ENCODE data around the gene CAMTA1. TPM values are rescaled to one million over a fixed set of nuclear protein-coding genes. Genes with fewer than 3 reads are reported as not detected.

The CAMTA1 gene
- polyA plus RNA-seq, 2 donors = 61.1 to 75.0 TPM

DNA sequence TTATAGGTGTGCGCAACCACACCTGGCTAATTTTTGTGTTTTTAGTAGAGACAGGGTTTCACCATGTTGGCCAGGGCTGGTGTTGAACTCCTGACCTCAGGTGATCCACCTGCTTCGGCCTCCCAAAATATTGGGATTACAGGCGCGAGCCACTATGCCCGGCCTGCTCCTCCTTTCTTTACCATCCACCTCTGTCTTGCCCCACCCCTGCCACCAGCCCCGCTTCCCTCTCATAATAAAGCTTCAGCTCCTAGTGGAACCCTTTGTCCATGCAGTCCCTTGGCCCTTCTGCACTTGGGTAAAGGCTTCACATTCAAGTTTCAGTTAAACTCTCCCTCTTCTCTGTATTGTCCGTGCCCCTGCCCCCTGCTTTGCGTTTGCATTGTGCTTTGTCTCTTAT is 120.1 kb downstream of the CAMTA1 start:
- H3K36me3 ChIP-seq (ENCODE audit: control insufficient read depth in 2 of 2, insufficient read depth in 2 of 2, low read length in 1 of 2) = no peaks in the 10 kb centered on the region
- no peaks in the 10 kb centered on the region for H3K9me3 ChIP-seq (ENCODE audit: control insufficient read depth in 2 of 2, insufficient read depth in 1 of 2, low read depth in 1 of 2, low read length in 1 of 2)
- H3K27ac ChIP-seq (ENCODE audit: low read depth in 2 of 2, low read length in 1 of 2) = no peak overlapping the region
- no peaks in the 10 kb centered on the region for H3K27me3 ChIP-seq (ENCODE audit: control insufficient read depth in 1 of 2, insufficient read depth in 2 of 2, low read length in 2 of 2)
- 87 to 89% methylated on average over 8 of the region's 8 CpGs for WGBS, 2 donors
- H3K4me3 ChIP-seq (ENCODE audit: low read depth in 1 of 2, low read length in 2 of 2) = no peak overlapping the region
- no peaks in the 10 kb centered on the region for H3K4me1 ChIP-seq (ENCODE audit: control insufficient read depth in 2 of 2, insufficient read depth in 2 of 2, low read length in 1 of 2)

- Histone ChIP-seq H3K36me3 (ENCODE audit: control insufficient read depth in 2 of 2, insufficient read depth in 2 of 2, low read length in 1 of 2) (no peaks in the 10 kb centered on the region), H3K27ac (ENCODE audit: low read depth in 2 of 2, low read length in 1 of 2) (no peak overlapping the region), H3K4me1 (ENCODE audit: control insufficient read depth in 2 of 2, insufficient read depth in 2 of 2, low read length in 1 of 2) (no peaks in the 10 kb centered on the region), H3K27me3 (ENCODE audit: control insufficient read depth in 1 of 2, insufficient read depth in 2 of 2, low read length in 2 of 2) (no peaks in the 10 kb centered on the region), H3K9me3 (ENCODE audit: control insufficient read depth in 2 of 2, insufficient read depth in 1 of 2, low read depth in 1 of 2, low read length in 1 of 2) (no peaks in the 10 kb centered on the region), H3K4me3 (ENCODE audit: low read depth in 1 of 2, low read length in 2 of 2) (no peak overlapping the region)
- WGBS, 2 donors = 60 to 72% methylated on average over 7 of the region's 7 CpGs
Observed at GRCh38 chr1:6905790-6906189, 120.5 kb downstream of the CAMTA1 start.

GRCh38 chr1:6906783-6907182 is 121.5 kb downstream of the CAMTA1 start:
- no peaks in the 10 kb centered on the region for H3K4me1 ChIP-seq (ENCODE audit: control insufficient read depth in 2 of 2, insufficient read depth in 2 of 2, low read length in 1 of 2)
- WGBS, 2 donors = 40 to 42% methylated on average over 7 of the region's 7 CpGs
- H3K9me3 ChIP-seq (ENCODE audit: control insufficient read depth in 2 of 2, insufficient read depth in 1 of 2, low read depth in 1 of 2, low read length in 1 of 2) = no peaks in the 10 kb centered on the region
- H3K27me3 ChIP-seq (ENCODE audit: control insufficient read depth in 1 of 2, insufficient read depth in 2 of 2, low read length in 2 of 2) = no peaks in the 10 kb centered on the region
- no peaks in the 10 kb centered on the region for H3K36me3 ChIP-seq (ENCODE audit: control insufficient read depth in 2 of 2, insufficient read depth in 2 of 2, low read length in 1 of 2)
- H3K27ac ChIP-seq (ENCODE audit: low read depth in 2 of 2, low read length in 1 of 2) = no peak overlapping the region
- H3K4me3 ChIP-seq (ENCODE audit: low read depth in 1 of 2, low read length in 2 of 2) = no peak overlapping the region

DNA sequence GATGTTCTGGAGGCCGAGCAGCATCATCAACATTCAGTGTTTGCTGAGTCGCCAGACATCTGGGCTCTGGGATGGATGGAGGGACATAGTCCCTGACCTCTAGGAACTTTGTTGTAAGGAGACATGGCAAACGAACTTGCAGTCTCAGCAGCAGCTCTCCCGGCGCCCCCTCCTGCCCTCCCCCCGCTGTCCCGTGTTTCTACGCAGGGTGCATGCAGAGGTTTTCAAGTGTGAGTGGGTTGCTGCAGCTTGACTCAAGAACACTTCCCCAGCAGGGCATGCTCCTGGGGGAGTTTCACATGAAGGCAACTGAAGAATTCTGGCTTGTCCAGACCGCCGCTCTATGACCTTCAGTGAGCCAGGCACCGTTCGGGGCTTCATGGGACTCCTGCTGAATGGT is 121.9 kb downstream of the CAMTA1 start:
- H3K36me3 ChIP-seq (ENCODE audit: control insufficient read depth in 2 of 2, insufficient read depth in 2 of 2, low read length in 1 of 2) = no peaks in the 10 kb centered on the region
- no peak overlapping the region for H3K27ac ChIP-seq (ENCODE audit: low read depth in 2 of 2, low read length in 1 of 2)
- no peak overlapping the region for H3K4me3 ChIP-seq (ENCODE audit: low read depth in 1 of 2, low read length in 2 of 2)
- no peaks in the 10 kb centered on the region for H3K9me3 ChIP-seq (ENCODE audit: control insufficient read depth in 2 of 2, insufficient read depth in 1 of 2, low read depth in 1 of 2, low read length in 1 of 2)
- no peaks in the 10 kb centered on the region for H3K27me3 ChIP-seq (ENCODE audit: control insufficient read depth in 1 of 2, insufficient read depth in 2 of 2, low read length in 2 of 2)
- no peaks in the 10 kb centered on the region for H3K4me1 ChIP-seq (ENCODE audit: control insufficient read depth in 2 of 2, insufficient read depth in 2 of 2, low read length in 1 of 2)
- WGBS, 2 donors = 66 to 71% methylated on average over 12 of the region's 12 CpGs

GRCh38 chr1:6907676-6908434 is 122.6 kb downstream of the CAMTA1 start:
- no peaks in the 10 kb centered on the region for H3K27me3 ChIP-seq (ENCODE audit: control insufficient read depth in 1 of 2, insufficient read depth in 2 of 2, low read length in 2 of 2)

DNA sequence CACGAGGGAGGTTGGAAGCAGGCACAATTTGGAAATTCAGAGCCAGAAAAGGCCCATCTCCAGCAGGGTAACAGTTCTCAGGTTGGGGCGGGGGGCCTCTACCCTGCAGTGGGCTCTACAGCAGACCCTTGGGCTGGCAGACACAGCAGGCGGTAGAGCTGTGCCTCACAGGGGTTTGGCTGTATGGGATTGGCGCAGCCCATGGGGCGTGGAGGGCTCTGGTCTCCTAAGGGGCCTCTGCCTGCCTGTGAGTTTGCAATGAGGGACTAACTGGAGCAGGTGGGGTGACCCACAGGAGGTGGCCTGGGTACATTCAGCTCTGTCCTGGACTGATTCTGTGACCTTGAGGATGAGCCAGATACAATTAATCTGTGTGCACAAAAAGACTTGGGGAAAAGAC is 124.1 kb downstream of the CAMTA1 start:
- 84 to 86% methylated on average over 5 of the region's 5 CpGs for WGBS, 2 donors
- H3K4me3 ChIP-seq (ENCODE audit: low read depth in 1 of 2, low read length in 2 of 2) = no peak overlapping the region
- no peak overlapping the region for H3K27ac ChIP-seq (ENCODE audit: low read depth in 2 of 2, low read length in 1 of 2)
- H3K4me1 ChIP-seq (ENCODE audit: control insufficient read depth in 2 of 2, insufficient read depth in 2 of 2, low read length in 1 of 2) = no peaks in the 10 kb centered on the region
- H3K27me3 ChIP-seq (ENCODE audit: control insufficient read depth in 1 of 2, insufficient read depth in 2 of 2, low read length in 2 of 2) = no peaks in the 10 kb centered on the region
- no peaks in the 10 kb centered on the region for H3K36me3 ChIP-seq (ENCODE audit: control insufficient read depth in 2 of 2, insufficient read depth in 2 of 2, low read length in 1 of 2)
- no peaks in the 10 kb centered on the region for H3K9me3 ChIP-seq (ENCODE audit: control insufficient read depth in 2 of 2, insufficient read depth in 1 of 2, low read depth in 1 of 2, low read length in 1 of 2)

More at GRCh38 chr1:6907676-6908434, 122.6 kb downstream of the CAMTA1 start:
- Histone ChIP-seq H3K36me3 (ENCODE audit: control insufficient read depth in 2 of 2, insufficient read depth in 2 of 2, low read length in 1 of 2) (no peaks in the 10 kb centered on the region), H3K27ac (ENCODE audit: low read depth in 2 of 2, low read length in 1 of 2) (no peak overlapping the region), H3K4me1 (ENCODE audit: control insufficient read depth in 2 of 2, insufficient read depth in 2 of 2, low read length in 1 of 2) (no peaks in the 10 kb centered on the region), H3K9me3 (ENCODE audit: control insufficient read depth in 2 of 2, insufficient read depth in 1 of 2, low read depth in 1 of 2, low read length in 1 of 2) (no peaks in the 10 kb centered on the region), H3K4me3 (ENCODE audit: low read depth in 1 of 2, low read length in 2 of 2) (no peak overlapping the region)
- WGBS, 2 donors = 81 to 86% methylated on average over 21 of the region's 21 CpGs

DNA sequence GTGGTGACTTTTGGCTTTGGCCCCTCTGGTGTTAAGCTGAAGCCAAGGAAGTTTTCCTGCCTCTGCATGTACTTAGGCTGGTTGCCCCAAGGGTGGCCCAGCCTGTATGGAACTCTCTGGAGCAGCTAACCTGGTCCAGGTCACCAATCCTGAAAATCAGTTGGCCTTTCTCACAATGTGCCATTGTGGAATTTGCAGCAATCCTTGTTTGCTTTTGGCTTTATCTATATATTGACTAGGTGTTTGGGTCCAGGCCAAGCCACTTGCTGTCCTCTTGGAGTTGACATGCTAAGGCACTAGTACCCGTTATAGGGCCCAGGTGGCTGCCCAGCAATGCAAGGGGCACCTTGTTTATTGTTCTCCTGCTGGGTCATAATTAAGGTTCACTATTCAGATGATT is 124.6 kb downstream of the CAMTA1 start:
- no peaks in the 10 kb centered on the region for H3K9me3 ChIP-seq (ENCODE audit: control insufficient read depth in 2 of 2, insufficient read depth in 1 of 2, low read depth in 1 of 2, low read length in 1 of 2)
- no peak overlapping the region for H3K4me3 ChIP-seq (ENCODE audit: low read depth in 1 of 2, low read length in 2 of 2)
- H3K4me1 ChIP-seq (ENCODE audit: control insufficient read depth in 2 of 2, insufficient read depth in 2 of 2, low read length in 1 of 2) = no peaks in the 10 kb centered on the region
- no peak overlapping the region for H3K27ac ChIP-seq (ENCODE audit: low read depth in 2 of 2, low read length in 1 of 2)
- no peaks in the 10 kb centered on the region for H3K36me3 ChIP-seq (ENCODE audit: control insufficient read depth in 2 of 2, insufficient read depth in 2 of 2, low read length in 1 of 2)
- H3K27me3 ChIP-seq (ENCODE audit: control insufficient read depth in 1 of 2, insufficient read depth in 2 of 2, low read length in 2 of 2) = no peaks in the 10 kb centered on the region
- 65 to 72% methylated on average over 1 of the region's 1 CpG for WGBS, 2 donors

DNA sequence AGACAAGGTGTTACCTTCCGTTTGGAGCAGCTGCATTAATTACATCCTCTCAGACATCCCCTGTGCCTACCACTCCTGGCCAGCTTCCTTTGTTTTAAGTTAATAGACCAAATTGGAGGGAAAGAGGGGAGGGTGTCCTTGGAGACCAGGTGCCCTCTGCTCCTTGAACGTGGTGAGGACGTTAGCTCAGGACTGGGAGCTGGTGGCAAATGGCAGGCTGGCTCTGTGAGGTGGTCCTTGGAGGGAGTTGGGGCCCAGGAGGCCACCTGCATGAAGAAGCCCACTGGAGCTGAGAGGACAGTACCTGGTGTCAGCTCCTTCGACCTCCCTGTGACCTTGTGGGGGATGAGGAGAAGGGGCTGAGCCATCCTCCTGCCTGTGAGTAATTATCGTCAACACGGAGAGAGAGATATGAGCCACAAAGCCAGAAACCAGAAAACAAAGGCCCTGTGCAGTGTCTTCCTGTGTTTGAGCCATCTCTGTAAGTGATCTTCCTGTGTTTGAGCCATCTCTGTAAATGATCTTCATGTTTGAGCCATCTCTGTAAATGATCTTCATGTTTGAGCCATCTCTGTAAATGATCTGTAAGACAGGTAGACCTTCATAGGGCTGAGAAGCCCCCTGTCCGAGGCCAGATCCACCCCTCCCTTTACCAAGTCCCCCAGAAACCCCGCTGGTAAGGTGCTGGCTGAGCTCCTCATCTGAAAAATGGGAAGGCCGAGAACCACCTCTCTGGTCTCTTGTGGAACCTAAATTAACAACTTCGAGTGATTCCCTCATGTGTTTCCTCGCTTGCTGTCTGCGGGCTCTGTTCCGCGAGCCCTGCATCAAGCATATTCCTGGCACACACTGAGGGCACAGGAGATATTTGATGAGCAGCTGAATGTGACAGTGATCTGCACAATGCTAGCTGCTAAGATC is 126.0 kb downstream of the CAMTA1 start:
- Histone ChIP-seq H3K27me3 (ENCODE audit: control insufficient read depth in 1 of 2, insufficient read depth in 2 of 2, low read length in 2 of 2) (no peaks in the 10 kb centered on the region), H3K4me1 (ENCODE audit: control insufficient read depth in 2 of 2, insufficient read depth in 2 of 2, low read length in 1 of 2) (no peaks in the 10 kb centered on the region), H3K4me3 (ENCODE audit: low read depth in 1 of 2, low read length in 2 of 2) (no peak overlapping the region), H3K27ac (ENCODE audit: low read depth in 2 of 2, low read length in 1 of 2) (no peak overlapping the region), H3K36me3 (ENCODE audit: control insufficient read depth in 2 of 2, insufficient read depth in 2 of 2, low read length in 1 of 2) (no peaks in the 10 kb centered on the region), H3K9me3 (ENCODE audit: control insufficient read depth in 2 of 2, insufficient read depth in 1 of 2, low read depth in 1 of 2, low read length in 1 of 2) (no peaks in the 10 kb centered on the region)
- 80% methylated on average over 14 of the region's 14 CpGs for WGBS, 2 donors

DNA sequence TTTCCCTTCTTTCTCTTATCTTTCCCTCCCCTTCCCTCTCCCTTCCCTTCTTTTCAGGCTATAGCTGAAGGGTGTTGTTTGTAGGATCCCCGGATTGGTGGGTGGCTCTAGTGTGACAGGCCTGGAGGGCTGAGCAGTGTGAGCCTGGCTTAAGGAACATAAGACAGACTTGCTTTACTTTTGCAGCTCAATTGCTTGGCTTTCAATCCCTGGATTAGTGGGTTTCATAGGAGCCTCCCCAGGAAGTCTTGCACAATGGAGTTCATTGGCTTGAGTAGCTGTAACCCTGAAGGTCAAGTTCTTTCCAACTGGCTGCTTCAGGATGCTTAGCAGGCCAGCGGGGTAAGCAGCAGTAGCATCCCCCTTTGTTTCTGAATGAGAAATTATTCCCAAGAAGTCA is 126.7 kb downstream of the CAMTA1 start:
- no peak overlapping the region for H3K27ac ChIP-seq (ENCODE audit: low read depth in 2 of 2, low read length in 1 of 2)
- WGBS, 2 donors = 58 to 61% methylated on average over 2 of the region's 2 CpGs

More for the DNA sequence above, 126.7 kb downstream of the CAMTA1 start:
- H3K4me1 ChIP-seq (ENCODE audit: control insufficient read depth in 2 of 2, insufficient read depth in 2 of 2, low read length in 1 of 2) = no peaks in the 10 kb centered on the region
- no peak overlapping the region for H3K4me3 ChIP-seq (ENCODE audit: low read depth in 1 of 2, low read length in 2 of 2)
- H3K9me3 ChIP-seq (ENCODE audit: control insufficient read depth in 2 of 2, insufficient read depth in 1 of 2, low read depth in 1 of 2, low read length in 1 of 2) = no peaks in the 10 kb centered on the region
- H3K36me3 ChIP-seq (ENCODE audit: control insufficient read depth in 2 of 2, insufficient read depth in 2 of 2, low read length in 1 of 2) = no peaks in the 10 kb centered on the region
- no peaks in the 10 kb centered on the region for H3K27me3 ChIP-seq (ENCODE audit: control insufficient read depth in 1 of 2, insufficient read depth in 2 of 2, low read length in 2 of 2)
